ENCODE measurements around the gene CD79B. TPM values are rescaled to one million over a fixed set of nuclear protein-coding genes. Genes with fewer than 3 reads are reported as not detected.
A peak's percentile ranks its signal among the peaks of the same experiment; 100 is the strongest.

The CD79B gene
- total RNA-seq, 2 donors from 2014 or later, result 0.35 to 0.44 TPM

DNA sequence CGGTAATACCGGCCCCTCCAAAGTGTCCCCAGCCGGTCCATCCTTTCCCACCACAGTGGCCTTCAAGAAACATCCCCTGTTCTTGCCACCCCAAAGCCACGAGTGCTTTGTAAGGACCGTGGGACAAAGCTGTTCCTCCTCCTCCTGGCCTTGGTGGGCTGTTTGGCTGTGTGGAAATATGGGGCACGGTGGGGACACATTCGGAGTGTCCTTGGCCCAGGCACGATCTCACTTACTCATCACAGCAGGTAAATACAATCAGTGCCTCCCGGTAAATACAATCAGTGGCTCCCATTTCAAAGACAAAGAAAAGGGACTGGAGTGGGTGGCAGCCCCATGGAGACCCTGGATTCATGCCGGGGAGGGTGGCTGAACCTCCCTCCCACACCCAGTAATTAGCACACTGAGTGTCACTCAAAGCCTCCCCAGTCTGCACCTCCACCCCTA is 30.2 kb upstream of the CD79B start:
- H3K27ac Mint-ChIP-seq, result no peak overlapping the region
- Histone ChIP-seq H3K4me3 (ENCODE audit: low read length) (no peak overlapping the region), H3K9me3 (ENCODE audit: control insufficient read depth, low read length) (no peaks in the 10 kb centered on the region), H3K36me3 (ENCODE audit: control insufficient read depth, insufficient read depth, low read length) (no peaks in the 10 kb centered on the region), H3K27ac (ENCODE audit: low read depth, low read length) (no peak overlapping the region), H3K4me1 (ENCODE audit: control insufficient read depth, insufficient read depth, low read length) (peaks cover 5% of the 10 kb centered on the region), H3K27me3 (ENCODE audit: control insufficient read depth, insufficient read depth, low read length, poor library complexity, severe bottlenecking) (peaks cover 15% of the 10 kb centered on the region), H3K9ac (ENCODE audit: extremely low read depth, low read length, poor library complexity, severe bottlenecking) (no peak overlapping the region)
- H3K4me3 Mint-ChIP-seq, result peak overlapping the region; percentile 12
- TF ChIP-seq, protein P1, sequence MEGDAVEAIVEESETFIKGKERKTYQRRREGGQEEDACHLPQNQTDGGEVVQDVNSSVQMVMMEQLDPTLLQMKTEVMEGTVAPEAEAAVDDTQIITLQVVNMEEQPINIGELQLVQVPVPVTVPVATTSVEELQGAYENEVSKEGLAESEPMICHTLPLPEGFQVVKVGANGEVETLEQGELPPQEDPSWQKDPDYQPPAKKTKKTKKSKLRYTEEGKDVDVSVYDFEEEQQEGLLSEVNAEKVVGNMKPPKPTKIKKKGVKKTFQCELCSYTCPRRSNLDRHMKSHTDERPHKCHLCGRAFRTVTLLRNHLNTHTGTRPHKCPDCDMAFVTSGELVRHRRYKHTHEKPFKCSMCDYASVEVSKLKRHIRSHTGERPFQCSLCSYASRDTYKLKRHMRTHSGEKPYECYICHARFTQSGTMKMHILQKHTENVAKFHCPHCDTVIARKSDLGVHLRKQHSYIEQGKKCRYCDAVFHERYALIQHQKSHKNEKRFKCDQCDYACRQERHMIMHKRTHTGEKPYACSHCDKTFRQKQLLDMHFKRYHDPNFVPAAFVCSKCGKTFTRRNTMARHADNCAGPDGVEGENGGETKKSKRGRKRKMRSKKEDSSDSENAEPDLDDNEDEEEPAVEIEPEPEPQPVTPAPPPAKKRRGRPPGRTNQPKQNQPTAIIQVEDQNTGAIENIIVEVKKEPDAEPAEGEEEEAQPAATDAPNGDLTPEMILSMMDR (conservative IDR thresholded peaks at IDR 0.05), result no peak
- no peaks in the 10 kb centered on the region for H3K9me3 Mint-ChIP-seq
- H3K4me1 Mint-ChIP-seq, result peaks cover 14% of the 10 kb centered on the region
- DNase-seq, result no peak
- peaks cover 36% of the 10 kb centered on the region for H3K27me3 Mint-ChIP-seq (ENCODE audit: insufficient read depth)
- H3K36me3 Mint-ChIP-seq (ENCODE audit: low read depth), result peaks cover 1% of the 10 kb centered on the region
- WGBS, 2 experiments (ENCODE audit: insufficient coverage in 1 of 2, insufficient read length in 1 of 2), result 62 to 66% methylated on average over 6 to 10 of the region's 10 CpGs

DNA sequence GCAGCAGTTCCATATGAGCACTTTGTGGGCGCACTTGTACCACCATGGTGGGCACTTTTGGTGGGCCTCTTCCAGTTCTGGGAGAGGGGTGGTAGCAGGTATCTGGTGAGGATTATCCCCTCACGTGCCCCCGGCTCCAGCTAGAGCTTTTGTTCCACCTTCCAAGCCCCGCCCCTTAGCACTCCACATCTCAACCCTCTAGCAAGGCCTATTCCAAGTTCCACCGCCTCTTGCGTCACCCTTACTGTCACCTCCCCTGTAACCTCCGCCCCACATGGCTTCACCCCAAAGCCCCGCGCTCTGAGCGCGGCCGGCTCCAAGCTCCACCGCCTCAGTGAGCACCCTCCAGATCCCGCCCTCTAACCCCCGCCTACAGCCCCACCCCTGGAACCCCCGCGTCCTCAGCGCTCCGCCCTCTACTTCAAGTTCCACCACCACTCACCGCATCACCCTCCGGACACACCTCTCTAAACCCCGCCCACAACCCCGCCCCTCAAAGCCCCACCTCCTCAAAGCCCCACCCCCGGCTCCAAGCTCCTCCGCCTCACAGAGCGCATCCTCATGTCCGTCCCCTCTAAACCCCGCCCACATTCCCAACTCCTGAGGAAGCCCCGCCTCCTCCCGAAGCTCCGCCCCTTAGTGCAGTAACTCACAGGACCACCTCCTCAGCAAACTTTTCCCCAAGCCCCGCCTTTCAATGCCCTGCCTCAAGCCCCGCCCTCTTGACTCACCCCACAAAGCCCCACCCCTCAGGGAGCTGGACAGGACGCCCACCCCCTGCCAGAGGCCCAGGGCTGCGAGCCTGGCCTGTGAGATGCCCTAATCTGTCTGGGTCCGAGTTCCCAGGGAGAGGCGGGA is 29.5 kb upstream of the CD79B start:
- Mint-ChIP-seq H3K4me3 (peak overlapping the region; percentile 54), H3K27ac (no peak overlapping the region)

DNA sequence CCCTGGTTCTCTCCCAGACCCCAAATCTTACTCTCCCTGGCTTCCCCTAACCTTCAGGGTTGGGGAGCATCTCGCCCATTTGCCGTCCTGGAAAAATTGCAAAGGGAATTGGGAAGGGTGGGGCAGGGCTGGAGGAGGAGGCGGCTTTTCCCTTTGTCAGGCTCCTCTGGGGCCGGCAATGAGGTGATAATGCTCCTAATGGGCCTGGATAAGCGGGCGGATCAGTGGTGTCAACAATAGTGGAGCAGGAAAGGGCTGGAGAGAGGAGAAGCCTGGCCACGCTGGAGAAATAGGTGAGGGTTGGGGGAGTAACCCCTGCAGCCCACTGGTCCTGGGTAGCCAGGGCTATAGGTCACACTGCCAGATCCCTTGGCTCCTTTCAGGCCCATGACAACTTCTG is 28.3 kb upstream of the CD79B start:
- Histone ChIP-seq H3K36me3 (ENCODE audit: control insufficient read depth, insufficient read depth, low read length) (no peaks in the 10 kb centered on the region), H3K27ac (ENCODE audit: low read depth, low read length) (no peak overlapping the region), H3K27me3 (ENCODE audit: control insufficient read depth, insufficient read depth, low read length, poor library complexity, severe bottlenecking) (peaks cover 15% of the 10 kb centered on the region), H3K4me1 (ENCODE audit: control insufficient read depth, insufficient read depth, low read length) (peaks cover 5% of the 10 kb centered on the region), H3K9me3 (ENCODE audit: control insufficient read depth, low read length) (no peaks in the 10 kb centered on the region), H3K4me3 (ENCODE audit: low read length) (peak overlapping the region; percentile 57), H3K9ac (ENCODE audit: extremely low read depth, low read length, poor library complexity, severe bottlenecking) (no peak overlapping the region)
- Mint-ChIP-seq H3K27ac (no peak overlapping the region), H3K9me3 (no peaks in the 10 kb centered on the region), H3K4me1 (peaks cover 14% of the 10 kb centered on the region), H3K36me3 (ENCODE audit: low read depth) (peaks cover 1% of the 10 kb centered on the region), H3K4me3 (peak overlapping the region; percentile 54), H3K27me3 (ENCODE audit: insufficient read depth) (peaks cover 36% of the 10 kb centered on the region)
- TF ChIP-seq, protein P1 (conservative IDR thresholded peaks at IDR 0.05), result no peak
- peak; percentile 98 for DNase-seq
- 8 to 33% methylated on average over 1 to 7 of the region's 7 CpGs for WGBS, 2 experiments (ENCODE audit: insufficient coverage in 1 of 2, insufficient read length in 1 of 2)

More for the DNA sequence above, 29.5 kb upstream of the CD79B start:
- TF ChIP-seq, protein P1 (conservative IDR thresholded peaks at IDR 0.05), result no peak
- Histone ChIP-seq H3K36me3 (ENCODE audit: control insufficient read depth, insufficient read depth, low read length) (no peaks in the 10 kb centered on the region), H3K4me3 (ENCODE audit: low read length) (peak overlapping the region; percentile 57), H3K27ac (ENCODE audit: low read depth, low read length) (no peak overlapping the region), H3K4me1 (ENCODE audit: control insufficient read depth, insufficient read depth, low read length) (peaks cover 5% of the 10 kb centered on the region), H3K27me3 (ENCODE audit: control insufficient read depth, insufficient read depth, low read length, poor library complexity, severe bottlenecking) (peaks cover 15% of the 10 kb centered on the region), H3K9me3 (ENCODE audit: control insufficient read depth, low read length) (no peaks in the 10 kb centered on the region), H3K9ac (ENCODE audit: extremely low read depth, low read length, poor library complexity, severe bottlenecking) (peak overlapping the region; percentile 22)
- DNase-seq, result peak; percentile 100
- 18% methylated on average over 7 to 37 of the region's 37 CpGs for WGBS, 2 experiments (ENCODE audit: insufficient coverage in 1 of 2, insufficient read length in 1 of 2)
- Mint-ChIP-seq H3K4me1 (peaks cover 14% of the 10 kb centered on the region), H3K27me3 (ENCODE audit: insufficient read depth) (peaks cover 36% of the 10 kb centered on the region), H3K9me3 (no peaks in the 10 kb centered on the region), H3K36me3 (ENCODE audit: low read depth) (peaks cover 1% of the 10 kb centered on the region)
